Left ventricle myocardium inferior (tissue), 1 donor: ENCODE results near the gene USP36. TPM values are rescaled to one million over a fixed set of nuclear protein-coding genes. Genes with fewer than 3 reads are reported as not detected.
"Not testable (repeated sequence)": the region's sequence is repeated elsewhere in the genome, so short reads cannot be mapped to it uniquely, and the experiment has no call there.

ENCODE experiments used
- DNase-seq: peaks from one replicate; pipeline ENCODE4 v3.0.0-alpha.2; 2020
- H3K27ac ChIP-seq: fragments of 200-600 bp; replicated peaks from 2 replicates; pipeline ENCODE4 v1.8.0; 2021
- H3K27me3 ChIP-seq: fragments of 200-600 bp; 2 replicates; pipeline ENCODE4 v1.8.0; 2021; ENCODE audit warnings: low read depth
- H3K36me3 ChIP-seq: fragments of 200-600 bp; 2 replicates; pipeline ENCODE4 v1.8.0; 2021
- H3K4me1 ChIP-seq: fragments of 200-600 bp; 2 replicates; pipeline ENCODE4 v1.8.0; 2021
- H3K4me3 ChIP-seq: fragments of 200-600 bp; 2 replicates; pipeline ENCODE4 v1.8.0; 2021; ENCODE audit warnings: mild to moderate bottlenecking, moderate library complexity
- H3K9me3 ChIP-seq: fragments of 200-600 bp; replicated peaks from 2 replicates; pipeline ENCODE4 v1.8.0; 2021
- intact Hi-C: fragments of 100-400 bp; cut with micrococcal nuclease; formaldehyde crosslinking; loops from one replicate; pipeline ENCODE4 v1.11.0; 2022
- total RNA-seq: library from RNA; stranded (reverse); fragmentation: NEBNext Ultra II Directional; extraction: Animal tissue kit (Norgen Biotek cat#: 25700); gene quantifications from one replicate; pipeline ENCODE4 v1.2.1, GENCODE V29; 2021
- TF ChIP-seq, protein P1 (sequence below): fragments of 200-600 bp; IDR thresholded peaks from 2 replicates; pipeline ENCODE4 v1.8.0; 2021; ENCODE audit warnings: antibody characterized with exemption, mild to moderate bottlenecking, borderline replicate concordance
- donor health status: DM: no; HTN: yes; CAD: no; lungs with severe emphysema.

Gene USP36
- total RNA-seq, 1 donor from 2014 or later = 19.4 TPM

DNA sequence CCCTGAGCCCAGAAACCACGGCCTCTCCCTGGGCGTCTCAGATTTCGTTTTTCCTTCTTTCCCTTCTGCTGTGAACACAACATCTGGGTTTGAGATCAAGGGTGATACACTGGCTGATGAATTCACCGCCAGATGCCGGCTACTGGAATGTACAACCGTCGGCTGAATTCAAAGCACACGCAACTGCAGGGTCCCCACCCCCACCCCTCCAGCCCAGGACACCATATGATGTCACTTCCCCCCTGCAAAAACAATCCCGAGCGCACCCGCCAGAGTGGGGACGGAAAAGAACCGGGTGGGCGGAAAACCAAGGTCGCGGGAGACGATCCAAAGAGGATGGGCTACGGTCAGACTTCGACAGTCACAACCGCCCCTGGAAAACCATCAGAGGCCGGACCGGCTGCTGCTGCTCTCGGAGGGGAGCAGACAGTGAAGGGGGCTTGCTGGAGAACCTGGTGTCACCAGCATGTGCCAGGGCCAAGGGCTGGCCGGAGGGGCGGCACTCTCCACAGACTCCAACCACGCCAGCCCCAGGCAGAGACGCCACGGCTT is 39.1 kb upstream of the USP36 start:
- intact Hi-C loops = no loop called here
- no peaks in the 10 kb centered on the region for H3K36me3 ChIP-seq
- TF ChIP-seq, protein P1, sequence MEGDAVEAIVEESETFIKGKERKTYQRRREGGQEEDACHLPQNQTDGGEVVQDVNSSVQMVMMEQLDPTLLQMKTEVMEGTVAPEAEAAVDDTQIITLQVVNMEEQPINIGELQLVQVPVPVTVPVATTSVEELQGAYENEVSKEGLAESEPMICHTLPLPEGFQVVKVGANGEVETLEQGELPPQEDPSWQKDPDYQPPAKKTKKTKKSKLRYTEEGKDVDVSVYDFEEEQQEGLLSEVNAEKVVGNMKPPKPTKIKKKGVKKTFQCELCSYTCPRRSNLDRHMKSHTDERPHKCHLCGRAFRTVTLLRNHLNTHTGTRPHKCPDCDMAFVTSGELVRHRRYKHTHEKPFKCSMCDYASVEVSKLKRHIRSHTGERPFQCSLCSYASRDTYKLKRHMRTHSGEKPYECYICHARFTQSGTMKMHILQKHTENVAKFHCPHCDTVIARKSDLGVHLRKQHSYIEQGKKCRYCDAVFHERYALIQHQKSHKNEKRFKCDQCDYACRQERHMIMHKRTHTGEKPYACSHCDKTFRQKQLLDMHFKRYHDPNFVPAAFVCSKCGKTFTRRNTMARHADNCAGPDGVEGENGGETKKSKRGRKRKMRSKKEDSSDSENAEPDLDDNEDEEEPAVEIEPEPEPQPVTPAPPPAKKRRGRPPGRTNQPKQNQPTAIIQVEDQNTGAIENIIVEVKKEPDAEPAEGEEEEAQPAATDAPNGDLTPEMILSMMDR = no peak
- peak overlapping the region; percentile 56 for H3K4me3 ChIP-seq
- no peaks in the 10 kb centered on the region for H3K27me3 ChIP-seq
- peaks cover 98% of the 10 kb centered on the region for H3K4me1 ChIP-seq
- DNase-seq = peak; percentile 81
- H3K27ac ChIP-seq = peak overlapping the region; percentile 99
- H3K9me3 ChIP-seq = no peaks in the 10 kb centered on the region

- no peaks in the 10 kb centered on the region for H3K9me3 ChIP-seq
- intact Hi-C loops = no loop called here
- peak overlapping the region; percentile 99 for H3K27ac ChIP-seq
- no peak for DNase-seq
- TF ChIP-seq, protein P1 = no peak
- no peaks in the 10 kb centered on the region for H3K27me3 ChIP-seq
- peak overlapping the region; percentile 56 for H3K4me3 ChIP-seq
- H3K36me3 ChIP-seq = no peaks in the 10 kb centered on the region
- H3K4me1 ChIP-seq = peaks cover 98% of the 10 kb centered on the region
Observed at GRCh38 chr17:78878871-78879527, 38.4 kb upstream of the USP36 start.

DNA sequence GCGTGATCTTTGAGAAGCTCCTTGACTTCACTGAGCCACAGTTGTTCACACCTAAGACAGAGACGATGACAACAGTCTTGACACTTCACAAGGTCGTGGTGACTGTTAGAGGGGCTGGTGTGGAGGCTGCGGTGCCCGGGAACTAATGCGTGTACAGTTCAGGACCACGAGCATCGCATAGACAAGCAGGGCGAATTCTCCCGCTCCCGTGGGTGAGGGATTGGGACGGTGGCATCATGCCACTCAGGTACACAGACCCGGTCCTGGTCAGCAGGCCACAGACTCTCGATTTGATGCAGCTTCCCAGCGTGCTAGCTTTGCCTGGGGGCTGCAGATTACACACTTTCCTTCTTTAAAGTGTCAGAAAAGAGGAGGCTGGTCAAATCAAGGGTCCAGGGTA is 37.6 kb upstream of the USP36 start:
- DNase-seq = no peak
- TF ChIP-seq, protein P1 = no peak
- peaks cover 4% of the 10 kb centered on the region for H3K36me3 ChIP-seq
- H3K27ac ChIP-seq = peak overlapping the region; percentile 99
- intact Hi-C loops = no loop called here
- H3K4me1 ChIP-seq = peaks cover 98% of the 10 kb centered on the region
- no peaks in the 10 kb centered on the region for H3K9me3 ChIP-seq
- no peak overlapping the region for H3K4me3 ChIP-seq
- H3K27me3 ChIP-seq = no peaks in the 10 kb centered on the region

GRCh38 chr17:78876954-78877517 is 36.4 kb upstream of the USP36 start:
- Histone ChIP-seq H3K27ac (peak overlapping the region; percentile 99), H3K4me1 (peaks cover 96% of the 10 kb centered on the region), H3K36me3 (peaks cover 13% of the 10 kb centered on the region)
- intact Hi-C loops, DNase-seq, H3K4me3 ChIP-seq, H3K9me3 ChIP-seq, H3K27me3 ChIP-seq: not testable (repeated sequence)

DNA sequence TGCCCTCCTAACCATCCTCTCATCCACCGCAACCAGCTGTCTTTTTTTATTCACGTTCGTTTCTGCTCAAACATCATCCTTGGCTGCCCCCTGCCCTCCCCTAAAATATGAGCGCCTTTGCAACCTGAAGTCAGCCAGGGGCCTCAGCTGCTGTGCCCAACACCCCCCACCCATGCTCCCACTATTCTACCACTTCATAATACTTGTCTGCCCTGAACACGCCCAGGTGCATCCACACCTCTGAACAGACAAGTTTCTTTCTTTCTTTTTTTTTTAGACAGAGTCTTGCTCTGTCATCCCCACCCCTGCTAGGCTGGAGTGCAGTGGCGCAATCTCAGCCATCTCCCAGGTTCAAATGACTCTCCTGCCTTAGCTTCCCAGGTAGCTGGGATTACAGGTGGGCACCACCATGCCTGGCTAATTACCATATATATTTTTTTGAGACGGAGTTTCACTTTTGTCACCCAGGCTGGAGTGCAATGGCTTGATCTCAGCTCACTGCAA is 35.5 kb upstream of the USP36 start:
- peaks cover 89% of the 10 kb centered on the region for H3K4me1 ChIP-seq
- peaks cover 22% of the 10 kb centered on the region for H3K36me3 ChIP-seq
- no peak for DNase-seq
- H3K9me3 ChIP-seq = no peaks in the 10 kb centered on the region
- intact Hi-C loops = no loop called here
- peak overlapping the region; percentile 99 for H3K27ac ChIP-seq
- TF ChIP-seq, protein P1 = no peak
- no peaks in the 10 kb centered on the region for H3K27me3 ChIP-seq
- H3K4me3 ChIP-seq = no peak overlapping the region
